ENCODE data around the gene KIAA0825.

The KIAA0825 gene

GRCh38 chr5:94440015-94440414, 178.4 kb downstream of the KIAA0825 start:
- Histone ChIP-seq H4K20me1 (ENCODE audit: insufficient read depth, low read length) (no peaks in the 10 kb centered on the region), H2AFZ (ENCODE audit: low read length) (no peak overlapping the region), H3K9me2 (ENCODE audit: low read depth, low read length) (no peaks in the 10 kb centered on the region), H3K27me3 (ENCODE audit: insufficient read depth, low read length) (no peaks in the 10 kb centered on the region), H3K4me3 (ENCODE audit: low read depth, low read length, poor library complexity, severe bottlenecking) (no peak overlapping the region), H3F3A (ENCODE audit: insufficient read depth, low read length) (no peaks in the 10 kb centered on the region), H3K79me2 (ENCODE audit: insufficient read depth, low read length) (no peaks in the 10 kb centered on the region), H3K9ac (ENCODE audit: low read length) (no peak overlapping the region), H3K36me3 (ENCODE audit: insufficient read depth, low read length) (no peaks in the 10 kb centered on the region), H3K4me1 (ENCODE audit: insufficient read depth, low read length, severe bottlenecking) (no peaks in the 10 kb centered on the region), H3K9me3 (ENCODE audit: low read length) (no peaks in the 10 kb centered on the region), H3K27ac (ENCODE audit: low read depth, low read length, poor library complexity, severe bottlenecking) (no peak overlapping the region), H3K4me2 (ENCODE audit: low read length) (no peak overlapping the region)
- TF ChIP-seq CTCF (IDR thresholded peaks at IDR 0.05; ENCODE audit: low read length) (no peak), EZH2 (IDR thresholded peaks at IDR 0.05; ENCODE audit: borderline replicate concordance, low read length) (no peak)

GRCh38 chr5:94433397-94434163, 184.8 kb downstream of the KIAA0825 start:
- H3K9me2 ChIP-seq (ENCODE audit: low read depth, low read length) = no peaks in the 10 kb centered on the region
- no peaks in the 10 kb centered on the region for H3K79me2 ChIP-seq (ENCODE audit: insufficient read depth, low read length)
- H3K27me3 ChIP-seq (ENCODE audit: insufficient read depth, low read length) = no peaks in the 10 kb centered on the region
- no peak overlapping the region for H3K4me3 ChIP-seq (ENCODE audit: low read depth, low read length, poor library complexity, severe bottlenecking)
- no peaks in the 10 kb centered on the region for H3K9me3 ChIP-seq (ENCODE audit: low read length)
- no peaks in the 10 kb centered on the region for H3K4me1 ChIP-seq (ENCODE audit: insufficient read depth, low read length, severe bottlenecking)
- TF ChIP-seq CTCF (IDR thresholded peaks at IDR 0.05; ENCODE audit: low read length) (no peak), EZH2 (IDR thresholded peaks at IDR 0.05; ENCODE audit: borderline replicate concordance, low read length) (no peak)
- H3F3A ChIP-seq (ENCODE audit: insufficient read depth, low read length) = no peaks in the 10 kb centered on the region
- H3K9ac ChIP-seq (ENCODE audit: low read length) = no peak overlapping the region
- H3K36me3 ChIP-seq (ENCODE audit: insufficient read depth, low read length) = no peaks in the 10 kb centered on the region
- H3K27ac ChIP-seq (ENCODE audit: low read depth, low read length, poor library complexity, severe bottlenecking) = no peak overlapping the region
- no peak overlapping the region for H3K4me2 ChIP-seq (ENCODE audit: low read length)
- no peaks in the 10 kb centered on the region for H4K20me1 ChIP-seq (ENCODE audit: insufficient read depth, low read length)
- no peak overlapping the region for H2AFZ ChIP-seq (ENCODE audit: low read length)

- Histone ChIP-seq H3F3A (ENCODE audit: insufficient read depth, low read length) (no peaks in the 10 kb centered on the region), H3K27me3 (ENCODE audit: insufficient read depth, low read length) (no peaks in the 10 kb centered on the region), H3K4me1 (ENCODE audit: insufficient read depth, low read length, severe bottlenecking) (no peaks in the 10 kb centered on the region), H3K9me2 (ENCODE audit: low read depth, low read length) (no peaks in the 10 kb centered on the region), H3K9ac (ENCODE audit: low read length) (no peak overlapping the region), H2AFZ (ENCODE audit: low read length) (no peak overlapping the region), H3K9me3 (ENCODE audit: low read length) (no peaks in the 10 kb centered on the region), H3K27ac (ENCODE audit: low read depth, low read length, poor library complexity, severe bottlenecking) (no peak overlapping the region), H3K4me2 (ENCODE audit: low read length) (no peak overlapping the region), H4K20me1 (ENCODE audit: insufficient read depth, low read length) (no peaks in the 10 kb centered on the region), H3K79me2 (ENCODE audit: insufficient read depth, low read length) (no peaks in the 10 kb centered on the region), H3K4me3 (ENCODE audit: low read depth, low read length, poor library complexity, severe bottlenecking) (no peak overlapping the region), H3K36me3 (ENCODE audit: insufficient read depth, low read length) (no peaks in the 10 kb centered on the region)
- no peak for TF ChIP-seq EZH2 (IDR thresholded peaks at IDR 0.05; ENCODE audit: borderline replicate concordance, low read length)
- no peak for TF ChIP-seq CTCF (IDR thresholded peaks at IDR 0.05; ENCODE audit: low read length)
Observed at GRCh38 chr5:94432499-94432898, 185.9 kb downstream of the KIAA0825 start.
